Type B pancreatic cell (in vitro differentiated cells): ENCODE data around the gene BRICD5. TPM values are rescaled to one million over a fixed set of nuclear protein-coding genes. Genes with fewer than 3 reads are reported as not detected.

Source experiments
- DNase-seq: peaks from one replicate; pipeline ENCODE4 v3.0.0; 2021; ENCODE audit warnings: mixed read lengths; ENCODE audit not compliant: unreplicated experiment; ENCODE audit errors: extremely low spot score
- H3K27ac Mint-ChIP-seq: 2 replicates; pipeline ENCODE4 v1.8.0; 2021; ENCODE audit warnings: mild to moderate bottlenecking, mixed read lengths
- H3K27me3 Mint-ChIP-seq: 2 replicates; pipeline ENCODE4 v1.8.0; 2021; ENCODE audit warnings: mixed read lengths
- H3K36me3 Mint-ChIP-seq: 2 replicates; pipeline ENCODE4 v1.8.0; 2021; ENCODE audit warnings: mixed read lengths
- H3K4me1 Mint-ChIP-seq: one replicate; pipeline ENCODE4 v1.8.0; 2021; ENCODE audit warnings: mixed read lengths; ENCODE audit not compliant: unreplicated experiment
- H3K4me3 Mint-ChIP-seq: 2 replicates; pipeline ENCODE4 v1.8.0; 2021; ENCODE audit warnings: mild to moderate bottlenecking, mixed read lengths
- H3K9me3 Mint-ChIP-seq: 2 replicates; pipeline ENCODE4 v1.8.0; 2021; ENCODE audit warnings: mixed read lengths
- total RNA-seq: library from RNA; stranded (reverse); gene quantifications from 2 replicates; pipeline ENCODE4 v1.2.1, GENCODE V29; 2021; ENCODE audit warnings: low replicate concordance
- TF ChIP-seq, protein P1 (sequence below): fragments of 200-600 bp; sonication (generic); conservative IDR thresholded peaks from 2 replicates; pipeline ENCODE4 v1.5.0; 2021; ENCODE audit warnings: antibody characterized with exemption, mild to moderate bottlenecking

BRICD5 gene
- total RNA-seq, 1 donor from 2014 or later = 16.6 TPM

DNA sequence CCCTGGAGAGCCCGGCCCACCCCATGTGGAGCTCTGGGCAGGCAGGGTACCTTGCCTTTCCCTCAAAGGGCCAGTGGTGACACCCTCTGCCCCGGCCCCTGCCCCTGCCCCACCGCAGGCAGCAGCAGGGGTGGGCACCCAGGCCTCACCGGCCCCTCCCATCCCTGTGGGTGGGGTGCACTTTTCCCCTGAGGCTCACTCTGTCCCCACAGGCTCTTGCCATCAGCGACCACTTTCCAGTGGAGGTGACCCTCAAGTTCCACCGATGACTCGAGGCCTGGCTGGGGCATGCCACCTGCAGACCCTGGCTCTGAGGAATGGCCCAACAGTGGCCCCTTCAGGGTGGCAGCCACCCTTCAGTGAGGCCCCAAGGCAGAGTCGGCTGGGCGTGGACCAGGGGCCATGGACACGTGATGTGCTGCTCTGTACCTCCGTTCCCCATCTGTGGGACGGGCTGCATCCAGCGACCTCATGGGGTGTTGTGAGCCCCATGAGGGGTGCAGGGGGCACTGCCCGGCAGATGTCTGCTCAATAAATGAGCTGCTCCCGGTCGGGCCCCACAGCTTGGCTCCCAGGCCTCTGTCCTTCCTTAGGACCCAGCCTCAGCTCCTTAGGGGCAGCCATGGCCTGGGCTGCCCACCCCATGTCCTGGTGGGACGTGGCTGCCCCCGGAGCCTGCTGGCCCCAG, 27.6 kb upstream of the BRICD5 start:
- H3K36me3 Mint-ChIP-seq = peaks cover 7% of the 10 kb centered on the region
- H3K9me3 Mint-ChIP-seq = no peaks in the 10 kb centered on the region
- H3K4me3 Mint-ChIP-seq = no peak overlapping the region
- H3K4me1 Mint-ChIP-seq = no peaks in the 10 kb centered on the region
- DNase-seq = no peak
- TF ChIP-seq, protein P1, sequence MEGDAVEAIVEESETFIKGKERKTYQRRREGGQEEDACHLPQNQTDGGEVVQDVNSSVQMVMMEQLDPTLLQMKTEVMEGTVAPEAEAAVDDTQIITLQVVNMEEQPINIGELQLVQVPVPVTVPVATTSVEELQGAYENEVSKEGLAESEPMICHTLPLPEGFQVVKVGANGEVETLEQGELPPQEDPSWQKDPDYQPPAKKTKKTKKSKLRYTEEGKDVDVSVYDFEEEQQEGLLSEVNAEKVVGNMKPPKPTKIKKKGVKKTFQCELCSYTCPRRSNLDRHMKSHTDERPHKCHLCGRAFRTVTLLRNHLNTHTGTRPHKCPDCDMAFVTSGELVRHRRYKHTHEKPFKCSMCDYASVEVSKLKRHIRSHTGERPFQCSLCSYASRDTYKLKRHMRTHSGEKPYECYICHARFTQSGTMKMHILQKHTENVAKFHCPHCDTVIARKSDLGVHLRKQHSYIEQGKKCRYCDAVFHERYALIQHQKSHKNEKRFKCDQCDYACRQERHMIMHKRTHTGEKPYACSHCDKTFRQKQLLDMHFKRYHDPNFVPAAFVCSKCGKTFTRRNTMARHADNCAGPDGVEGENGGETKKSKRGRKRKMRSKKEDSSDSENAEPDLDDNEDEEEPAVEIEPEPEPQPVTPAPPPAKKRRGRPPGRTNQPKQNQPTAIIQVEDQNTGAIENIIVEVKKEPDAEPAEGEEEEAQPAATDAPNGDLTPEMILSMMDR = no peak
- peaks cover 19% of the 10 kb centered on the region for H3K27me3 Mint-ChIP-seq
- no peak overlapping the region for H3K27ac Mint-ChIP-seq

DNA sequence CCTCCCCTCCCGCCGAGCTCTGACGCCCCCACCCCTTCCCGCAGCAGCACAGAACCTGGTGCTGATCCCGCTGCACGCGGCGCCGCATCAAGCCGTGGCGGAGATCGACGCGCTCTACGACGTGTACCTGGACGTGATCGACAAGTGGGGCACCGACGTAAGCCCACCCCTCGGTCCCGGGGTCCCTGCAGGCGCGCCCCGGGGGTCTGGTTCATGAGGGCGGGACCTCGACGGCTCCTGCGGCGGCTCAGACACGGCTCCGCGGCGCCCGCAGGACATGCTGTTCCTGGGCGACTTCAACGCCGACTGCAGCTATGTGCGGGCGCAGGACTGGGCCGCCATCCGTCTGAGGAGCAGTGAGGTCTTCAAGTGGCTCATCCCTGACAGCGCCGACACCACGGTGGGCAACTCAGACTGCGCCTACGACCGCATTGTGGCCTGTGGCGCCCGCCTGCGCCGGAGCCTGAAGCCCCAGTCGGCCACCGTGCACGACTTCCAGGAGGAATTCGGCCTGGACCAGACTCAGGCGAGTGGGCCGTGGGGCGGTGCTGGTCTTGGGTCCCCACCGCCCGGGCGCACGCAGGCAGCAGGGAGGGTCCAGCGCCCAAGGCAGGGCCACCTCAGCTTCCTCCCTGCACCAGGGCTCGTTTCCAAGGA, 27.0 kb upstream of the BRICD5 start:
- H3K9me3 Mint-ChIP-seq = no peaks in the 10 kb centered on the region
- peaks cover 7% of the 10 kb centered on the region for H3K36me3 Mint-ChIP-seq

GRCh38 chr16:2237102-2237482, 26.4 kb upstream of the BRICD5 start:
- DNase-seq = no peak
- Mint-ChIP-seq H3K4me1 (no peaks in the 10 kb centered on the region), H3K36me3 (peaks cover 3% of the 10 kb centered on the region), H3K4me3 (no peak overlapping the region), H3K27me3 (peaks cover 19% of the 10 kb centered on the region), H3K27ac (no peak overlapping the region), H3K9me3 (no peaks in the 10 kb centered on the region)
- TF ChIP-seq, protein P1 = no peak

More for the DNA sequence above, 27.0 kb upstream of the BRICD5 start:
- DNase-seq = no peak
- Mint-ChIP-seq H3K27ac (no peak overlapping the region), H3K4me3 (no peak overlapping the region), H3K4me1 (no peaks in the 10 kb centered on the region), H3K27me3 (peaks cover 19% of the 10 kb centered on the region)
- TF ChIP-seq, protein P1 = no peak

GRCh38 chr16:2236337-2237101, 25.9 kb upstream of the BRICD5 start, which contains the start of gene DNASE1L2:
DNASE1L2 (plus strand) TSS chr16:2236444; CDS start chr16:2236817, 373 bp downstream.
- H3K4me1 Mint-ChIP-seq = no peaks in the 10 kb centered on the region
- H3K27ac Mint-ChIP-seq = no peak within 1 kb of the TSS
- DNase-seq = no peak
- TF ChIP-seq, protein P1 = no peak
- H3K4me3 Mint-ChIP-seq = peak within 1 kb of the TSS; percentile 36
- no peaks in the 10 kb centered on the region for H3K9me3 Mint-ChIP-seq
- H3K36me3 Mint-ChIP-seq = peaks cover 3% of the 10 kb centered on the region
- H3K27me3 Mint-ChIP-seq = peaks cover 19% of the 10 kb centered on the region

DNA sequence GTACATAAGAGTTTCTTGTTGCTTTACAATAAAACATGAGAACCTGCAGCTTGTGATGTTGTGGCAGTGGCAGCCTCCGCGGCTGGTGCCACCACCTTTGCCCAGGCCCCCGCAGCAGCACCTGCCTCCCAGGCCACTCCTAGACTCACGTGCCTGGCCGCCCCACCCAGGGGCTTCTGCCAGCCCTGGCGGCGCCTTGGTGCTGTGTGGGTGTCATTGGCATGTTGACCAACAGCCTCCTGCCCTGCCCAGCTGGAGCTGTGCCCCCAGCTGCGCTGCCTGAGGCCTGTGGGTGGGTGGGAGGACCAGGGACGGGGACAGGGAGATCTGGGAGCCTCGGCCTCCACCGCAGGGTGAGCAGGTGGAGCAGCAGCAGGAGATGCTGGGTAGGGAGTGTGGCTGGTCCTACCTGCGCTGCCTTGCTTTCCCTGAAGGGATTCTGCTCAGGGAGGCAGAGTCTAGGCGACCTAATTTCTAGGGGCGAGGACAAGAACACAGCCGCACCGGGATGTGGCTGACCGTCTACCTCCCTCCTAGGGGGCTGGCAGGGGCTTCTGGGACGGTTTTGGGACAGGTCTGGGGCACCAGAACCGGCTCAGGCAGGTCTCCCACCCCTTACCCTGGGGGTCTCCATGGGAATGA, 25.2 kb upstream of the BRICD5 start:
- no peak for DNase-seq
- peak overlapping the region; percentile 36 for H3K4me3 Mint-ChIP-seq
- TF ChIP-seq, protein P1 = no peak
- H3K27me3 Mint-ChIP-seq = peaks cover 19% of the 10 kb centered on the region
- no peaks in the 10 kb centered on the region for H3K4me1 Mint-ChIP-seq
- H3K36me3 Mint-ChIP-seq = peaks cover 3% of the 10 kb centered on the region
- no peak overlapping the region for H3K27ac Mint-ChIP-seq
- H3K9me3 Mint-ChIP-seq = no peaks in the 10 kb centered on the region
